Stimulated activated CD8-positive, alpha-beta memory T cell treated with anti-CD3 and anti-CD28 coated beads, Interleukin-15, amount 100 ng/mL, for 24 hours (primary cell): Measurements from ENCODE around the gene FARP1.
A peak's percentile ranks its signal among the peaks of the same experiment; 100 is the strongest.

Experiments used
- DNase-seq: peaks from one replicate; pipeline ENCODE4 v3.0.0-alpha.2; 2020; ENCODE audit warnings: low read depth

Gene FARP1

DNA sequence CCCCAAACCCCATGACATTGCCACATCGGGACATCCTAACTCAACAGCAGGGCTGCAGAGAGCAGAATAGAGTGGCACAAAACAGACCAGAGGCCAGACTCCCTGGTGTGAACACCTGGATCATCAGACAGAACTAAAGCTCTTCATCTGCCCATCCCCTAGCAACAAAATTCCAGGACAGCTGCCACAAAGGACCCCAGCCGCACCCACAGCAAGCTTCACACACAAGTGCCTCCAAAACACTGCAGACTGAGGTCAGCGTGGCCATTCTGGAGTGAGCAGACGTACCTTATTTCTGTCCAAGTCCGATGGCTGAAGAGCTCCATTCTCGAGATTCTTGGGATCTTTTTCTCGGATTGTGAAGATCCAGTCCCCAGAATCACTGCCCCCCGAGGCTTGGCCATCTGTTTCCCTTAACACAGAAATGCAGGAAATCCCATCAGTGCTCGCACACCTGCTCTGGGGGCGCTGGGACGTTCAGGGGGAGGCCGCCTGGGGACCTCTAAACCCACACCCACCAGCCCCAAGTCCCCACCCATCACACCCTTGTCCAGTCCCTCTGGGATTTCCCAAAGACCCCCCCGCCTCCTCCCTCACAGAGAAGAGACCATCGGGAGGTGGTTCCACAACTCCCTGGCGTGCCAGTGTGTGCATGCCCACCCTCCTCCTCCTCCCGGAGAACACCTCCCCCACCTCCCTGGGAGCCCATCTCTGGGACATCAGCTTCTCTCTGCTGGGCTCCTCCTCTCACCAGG lies 318.8 kb downstream of the FARP1 start:
- no peak for DNase-seq

DNA sequence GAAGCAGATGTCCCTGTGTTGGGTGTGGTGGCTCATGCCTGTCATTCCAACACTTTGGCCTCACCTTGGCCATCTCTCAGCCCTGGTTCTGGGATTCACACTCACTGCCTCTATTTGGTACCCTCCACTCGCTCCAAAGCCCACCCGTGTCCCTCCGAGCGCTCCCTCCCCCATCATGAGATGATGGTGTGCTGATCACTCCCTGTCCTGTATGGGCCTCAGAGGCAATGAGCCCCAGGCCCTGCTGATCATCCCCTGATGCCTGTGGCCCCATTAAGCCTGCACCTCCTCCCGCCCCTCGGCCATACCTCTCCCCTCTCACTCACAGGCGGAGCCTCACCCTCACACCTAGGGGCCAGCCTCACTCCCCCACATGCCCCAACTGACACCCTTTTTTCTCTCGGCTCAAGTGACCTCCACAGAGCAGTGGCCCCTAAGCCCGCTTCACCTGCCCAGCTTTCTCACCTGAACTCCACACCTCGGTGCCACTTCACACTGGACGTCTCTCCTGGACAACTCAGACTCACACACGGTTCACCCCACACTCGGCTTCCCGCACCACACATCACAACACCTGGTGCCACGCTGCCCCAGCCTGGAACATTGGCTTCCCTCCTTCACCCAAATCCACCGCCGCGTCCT lies 319.5 kb downstream of the FARP1 start:
- DNase-seq, result no peak

DNA sequence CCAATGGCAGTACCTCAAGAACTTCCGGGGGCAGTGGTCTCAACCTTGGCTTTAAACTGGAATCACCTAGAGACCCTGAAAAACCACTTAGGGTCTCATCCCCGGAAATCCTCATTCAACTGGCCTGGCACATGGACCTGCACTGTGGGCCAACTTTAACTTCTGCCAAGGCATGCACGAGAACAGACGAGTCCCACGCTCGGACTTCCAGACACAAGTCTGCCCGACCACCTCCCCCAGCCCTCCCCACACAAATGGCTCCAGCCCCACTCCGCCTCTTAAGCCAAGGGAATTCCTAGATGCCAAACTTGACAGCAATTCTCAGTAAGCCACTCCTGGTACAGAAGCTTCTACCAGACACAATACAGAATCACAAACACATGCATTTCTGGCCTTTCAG lies 320.1 kb downstream of the FARP1 start:
- no peak for DNase-seq

DNA sequence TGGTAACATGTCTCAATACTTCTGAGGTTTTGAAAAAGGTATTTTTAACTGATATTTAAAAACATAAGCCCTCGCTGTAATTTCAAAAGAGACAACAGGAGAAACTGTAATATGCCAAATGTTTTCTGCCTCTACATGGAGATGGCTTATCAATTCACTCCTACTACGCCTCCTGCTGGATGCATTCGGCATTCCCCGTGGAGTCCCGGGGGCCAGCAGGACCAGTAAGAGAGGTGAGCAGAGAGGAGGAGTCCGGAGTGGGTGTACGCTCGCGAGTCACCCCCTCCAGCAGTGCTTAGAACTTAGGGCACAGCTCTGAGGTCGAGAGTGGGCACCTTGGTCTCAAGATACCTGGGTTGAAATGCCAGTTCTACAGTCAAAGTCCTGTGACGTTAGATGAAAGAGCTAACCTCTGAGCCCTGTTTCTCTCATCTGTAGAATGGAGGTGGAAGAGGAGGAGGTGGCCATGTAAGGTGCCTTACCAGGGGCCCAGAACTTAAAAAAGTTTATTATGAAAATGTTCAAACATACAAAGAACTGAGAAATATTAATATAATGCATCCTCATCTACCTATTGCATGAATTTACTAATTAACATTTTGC lies 323.8 kb downstream of the FARP1 start:
- no peak for DNase-seq

DNA sequence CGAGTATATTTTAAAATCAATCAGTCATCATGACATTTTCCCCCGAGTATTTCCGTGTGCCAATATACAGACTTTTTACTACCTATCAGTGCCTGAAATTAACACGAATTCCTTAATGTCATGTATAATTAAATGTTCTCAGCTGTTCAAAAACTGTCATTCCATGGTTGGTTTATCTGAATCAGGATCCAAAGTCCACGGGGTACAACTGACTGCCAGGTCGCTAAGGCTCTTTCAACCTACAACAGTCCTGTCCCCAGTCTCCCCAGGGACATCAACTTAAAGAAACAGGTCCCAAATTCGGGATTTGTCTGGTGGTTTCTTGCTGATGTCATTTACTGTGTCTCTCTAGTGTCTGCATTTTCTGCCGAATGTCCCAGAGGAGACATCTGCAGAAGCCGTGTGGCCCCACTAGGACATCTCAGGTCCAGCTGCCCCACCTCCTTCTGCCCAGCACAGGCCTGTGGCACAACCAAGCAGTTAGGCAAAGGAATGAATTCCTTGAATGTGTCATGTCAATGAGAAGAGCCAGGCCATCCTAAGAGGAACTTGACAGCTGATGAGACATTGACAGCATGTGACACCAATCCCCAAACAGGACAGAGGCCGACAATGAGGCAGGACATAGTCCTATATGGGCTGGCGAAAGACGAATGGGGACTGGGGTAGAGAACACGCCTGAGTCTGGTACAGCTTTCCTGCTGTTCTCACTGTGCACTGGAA lies 324.5 kb downstream of the FARP1 start:
- DNase-seq, result no peak

GRCh38 chr13:98468361-98468760 lies 325.5 kb downstream of the FARP1 start:
- no peak for DNase-seq

DNA sequence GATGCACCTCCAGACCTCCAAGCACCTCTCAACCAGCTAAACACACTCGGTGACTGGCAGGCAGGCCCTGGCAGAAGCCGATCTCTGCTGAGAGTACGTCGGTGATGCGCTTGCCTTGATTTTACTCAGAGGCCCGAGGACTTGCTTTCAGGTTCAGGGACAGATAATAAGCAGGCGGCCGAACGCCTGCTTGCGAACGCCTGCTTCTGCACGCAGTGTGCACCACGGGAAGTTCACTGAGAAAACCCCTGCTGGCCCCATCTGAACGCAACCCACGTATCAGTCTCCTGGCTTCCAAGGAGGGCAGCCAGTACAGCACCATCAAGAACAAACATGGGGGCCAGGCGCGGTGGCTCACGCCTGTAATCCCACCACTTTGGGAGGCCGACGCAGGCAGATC lies 326.0 kb downstream of the FARP1 start:
- DNase-seq, result no peak

DNA sequence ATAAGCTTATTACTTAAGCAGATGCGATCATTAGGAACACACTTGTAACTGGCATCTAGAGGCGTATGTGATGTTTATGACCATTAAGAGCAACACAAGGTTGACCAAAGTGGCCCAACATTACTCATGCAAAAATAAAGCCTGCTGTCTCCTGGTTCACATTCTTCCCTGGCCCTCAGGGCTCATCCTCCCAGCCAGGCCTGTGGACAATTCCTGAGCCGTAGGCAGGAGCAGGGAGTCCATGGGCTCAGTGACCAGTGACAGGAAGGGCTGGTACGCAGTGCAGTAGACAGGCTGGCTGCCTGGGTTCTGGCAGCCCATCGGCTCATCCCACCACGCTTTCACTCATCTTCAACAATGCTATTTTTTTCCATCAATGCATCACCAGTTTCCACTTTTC lies 328.0 kb downstream of the FARP1 start:
- DNase-seq, result no peak

GRCh38 chr13:98471934-98472333 lies 329.0 kb downstream of the FARP1 start:
- DNase-seq, result no peak

- no peak for DNase-seq
Measured at GRCh38 chr13:98473135-98473787, 330.4 kb downstream of the FARP1 start.

DNA sequence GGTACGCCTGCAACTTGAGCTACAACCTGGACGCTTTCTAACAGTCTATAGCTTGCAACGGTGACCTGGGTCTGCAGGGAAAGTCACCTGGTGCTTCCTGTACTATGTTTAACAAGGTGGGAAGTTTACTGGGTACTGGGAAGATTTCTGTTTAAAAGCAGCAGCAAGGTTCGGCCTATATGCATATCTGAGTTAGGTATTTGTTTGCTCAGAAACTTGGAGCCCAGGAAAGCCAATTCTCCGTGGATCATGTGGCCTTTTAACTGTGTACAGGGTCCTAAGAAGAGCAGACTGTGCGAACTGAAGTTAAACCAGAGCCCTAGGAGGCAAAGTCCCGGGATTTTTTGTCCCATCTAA lies 330.9 kb downstream of the FARP1 start:
- no peak for DNase-seq

DNA sequence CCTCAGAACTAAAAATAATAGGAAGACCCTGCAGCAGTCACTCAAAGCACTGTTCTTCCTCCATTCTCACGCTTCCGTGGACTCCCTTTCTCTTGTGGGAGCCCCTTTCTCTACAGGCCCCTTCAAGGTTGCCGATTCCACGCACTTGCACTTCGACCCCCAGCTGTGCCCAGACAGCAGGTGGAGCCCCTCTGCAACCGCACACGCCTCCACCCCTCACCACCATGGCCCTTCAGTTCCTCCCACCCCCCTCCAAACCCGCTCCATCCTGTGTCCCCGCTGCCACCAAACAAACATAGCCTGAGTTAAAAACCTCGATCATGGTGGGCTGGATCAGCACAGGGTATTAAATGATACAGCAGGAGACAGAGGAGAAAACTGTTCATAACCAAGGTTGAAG lies 331.4 kb downstream of the FARP1 start:
- DNase-seq, result no peak

DNA sequence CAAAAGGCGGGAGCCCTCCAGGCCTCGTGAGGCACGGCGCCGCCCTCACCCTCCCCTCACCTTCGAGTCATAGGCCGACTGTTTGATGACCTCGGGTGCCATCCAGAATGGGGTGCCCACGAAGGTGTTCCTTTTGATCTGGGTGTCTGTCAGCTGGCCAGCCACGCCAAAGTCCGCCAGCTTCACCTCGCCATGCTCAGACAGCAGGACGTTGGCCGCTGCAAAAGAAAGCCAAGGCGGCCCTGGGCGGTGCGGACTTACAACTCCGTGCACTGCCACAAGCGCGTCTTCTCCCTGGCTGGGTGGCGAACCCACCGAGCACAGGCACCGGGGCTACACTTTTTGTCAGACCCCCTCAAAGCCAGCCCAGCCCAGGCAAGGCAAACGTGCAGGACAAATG lies 331.9 kb downstream of the FARP1 start:
- no peak for DNase-seq

- no peak for DNase-seq
Measured at GRCh38 chr13:98475522-98475921, 332.6 kb downstream of the FARP1 start.

DNA sequence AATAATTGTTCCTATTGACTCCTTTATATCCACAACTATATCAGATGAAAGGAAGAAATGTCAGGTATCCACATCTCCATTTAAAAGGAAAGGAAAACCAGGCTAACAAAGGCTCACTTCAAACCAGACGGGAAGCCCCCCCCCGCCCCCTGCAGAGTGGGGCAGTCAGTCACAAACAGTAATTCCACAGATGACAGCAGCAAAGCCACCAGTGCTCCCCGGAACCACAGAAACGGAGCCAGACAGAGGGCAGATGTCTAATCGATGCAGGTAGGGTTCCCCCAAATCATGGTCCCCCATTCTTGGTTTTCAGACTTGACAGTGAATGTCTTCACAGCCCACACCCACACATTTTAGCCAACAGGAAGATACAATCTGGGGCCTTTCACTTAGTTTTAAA lies 333.2 kb downstream of the FARP1 start:
- no peak for DNase-seq

DNA sequence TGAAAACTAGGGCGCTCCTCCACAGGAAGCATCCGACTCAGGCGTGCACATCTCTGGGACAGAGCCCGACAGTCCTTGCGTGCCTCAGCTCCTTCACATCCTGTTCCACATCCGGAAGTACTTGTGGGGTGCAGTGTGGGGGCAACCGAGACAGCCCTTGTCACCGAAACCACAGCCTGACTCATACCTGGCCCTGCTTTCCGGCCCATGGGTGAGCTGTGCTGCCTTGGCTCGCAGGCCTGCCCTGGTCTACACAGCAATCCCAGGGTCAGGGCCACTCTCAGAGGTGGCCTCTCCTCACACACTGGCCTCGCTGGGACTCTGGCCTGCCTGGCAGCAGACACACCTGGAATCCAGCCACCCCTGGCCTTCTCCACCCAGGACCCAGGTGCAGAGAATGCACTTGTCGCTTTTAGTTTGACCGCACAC lies 333.7 kb downstream of the FARP1 start:
- peak; percentile 55 for DNase-seq

DNA sequence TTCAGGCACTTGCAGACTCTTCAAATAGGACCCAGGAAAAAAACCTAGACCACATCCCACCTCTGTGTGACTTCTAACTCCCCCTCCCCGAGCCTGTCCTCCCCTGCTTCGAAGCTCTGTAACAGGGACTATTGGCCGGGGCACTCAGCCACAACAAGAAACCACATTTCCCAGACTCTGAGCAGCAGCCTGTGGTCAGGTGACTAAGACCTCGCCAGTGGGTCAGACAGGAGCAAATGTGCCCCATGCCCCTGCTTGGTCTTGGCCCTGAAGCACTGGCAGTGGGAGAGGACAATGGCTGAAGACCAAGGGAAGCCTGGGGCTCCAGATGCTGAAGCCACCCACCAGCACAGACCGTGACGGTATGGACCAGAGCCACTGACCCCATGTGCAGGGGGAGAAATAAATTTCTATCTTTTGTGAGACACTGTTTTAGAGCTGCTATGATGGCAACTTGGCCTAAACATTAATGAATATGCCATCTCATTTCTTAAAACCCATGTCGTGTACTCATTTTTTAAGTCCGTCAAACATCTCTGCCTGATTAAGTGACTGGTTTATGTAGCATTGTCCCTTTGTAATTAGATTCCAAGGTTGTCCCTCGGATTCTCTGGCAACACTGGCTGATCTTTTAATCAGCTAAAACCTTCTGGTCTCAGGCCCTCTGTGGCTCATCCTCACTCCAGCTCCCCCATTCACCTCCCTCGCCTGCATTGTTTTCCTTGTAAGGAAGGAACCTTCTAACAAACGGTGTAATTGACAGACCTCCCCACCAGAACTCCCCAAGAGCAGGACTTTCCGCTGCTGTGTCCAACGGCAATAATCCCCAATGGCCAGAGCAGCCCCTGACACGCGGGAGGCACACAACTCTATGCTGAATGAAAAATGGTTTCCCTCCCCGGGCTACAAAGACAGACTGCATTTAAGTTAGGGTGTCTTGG lies 335.6 kb downstream of the FARP1 start:
- no peak for DNase-seq

GRCh38 chr13:98479496-98480003 lies 336.7 kb downstream of the FARP1 start:
- no peak for DNase-seq

DNA sequence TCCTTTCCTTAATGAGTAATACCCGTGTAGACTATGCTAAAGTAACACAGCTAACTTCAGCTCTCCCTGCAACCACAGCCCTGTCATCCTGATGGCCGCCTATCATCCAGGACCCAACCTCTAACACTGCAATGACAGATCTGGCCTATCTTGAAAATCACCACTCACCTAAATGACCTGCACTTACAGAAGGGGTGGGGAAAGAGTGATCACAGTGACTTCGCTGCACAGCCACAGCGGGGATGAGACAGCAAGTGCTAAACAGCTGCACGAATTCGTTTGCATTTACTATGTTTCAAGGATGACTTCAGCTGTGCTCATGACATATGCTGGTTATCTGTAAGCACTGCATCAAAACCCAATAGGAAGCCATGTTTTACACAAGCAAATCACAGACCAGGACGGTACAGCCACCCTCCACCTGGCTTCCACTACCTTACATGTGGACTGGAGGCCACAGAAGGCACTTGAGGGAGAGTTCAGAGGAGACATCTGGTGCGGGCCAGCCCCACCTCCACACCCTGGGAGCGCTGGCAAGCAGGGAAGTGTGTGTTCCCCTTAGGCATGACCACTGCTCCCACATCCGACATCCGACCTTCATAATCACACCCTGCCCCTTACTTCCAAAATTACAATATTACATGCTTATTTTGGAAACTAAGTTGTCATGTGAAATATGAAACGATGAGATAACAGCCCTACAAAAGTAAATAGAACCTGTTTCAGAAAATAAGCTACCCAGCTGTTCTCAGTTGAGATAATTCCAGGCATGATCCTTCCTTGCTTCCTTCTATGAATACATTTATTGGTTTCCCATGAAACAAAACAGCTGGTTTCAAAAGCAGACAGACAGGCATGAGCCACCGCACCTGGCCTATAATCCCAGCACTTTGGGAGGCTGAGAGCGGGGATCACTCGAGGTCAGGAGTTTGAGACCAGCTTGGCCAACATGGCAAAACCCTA lies 338.3 kb downstream of the FARP1 start:
- no peak for DNase-seq
